ES-I3 (cell line): ENCODE results near the gene RUSC2.

Experiments used
- H3K36me3 ChIP-seq: 2 replicates; pipeline ENCODE4 v1.6.1; 2013; ENCODE audit warnings: mild to moderate bottlenecking, low read length, control low read depth, moderate library complexity; ENCODE audit not compliant: insufficient read depth
- H3K4me1 ChIP-seq: 2 replicates; pipeline ENCODE4 v1.6.1; 2013; ENCODE audit warnings: mild to moderate bottlenecking, control low read depth, low read length; ENCODE audit not compliant: insufficient read depth
- H3K9ac ChIP-seq: 2 replicates; pipeline ENCODE4 v1.6.1; 2013; ENCODE audit warnings: low read depth, mild to moderate bottlenecking, low read length, moderate library complexity
- H3K9me3 ChIP-seq: 2 replicates; pipeline ENCODE4 v1.6.1; 2013; ENCODE audit warnings: mild to moderate bottlenecking, low read length, moderate library complexity; ENCODE audit not compliant: control insufficient read depth, insufficient read depth

The RUSC2 gene

DNA sequence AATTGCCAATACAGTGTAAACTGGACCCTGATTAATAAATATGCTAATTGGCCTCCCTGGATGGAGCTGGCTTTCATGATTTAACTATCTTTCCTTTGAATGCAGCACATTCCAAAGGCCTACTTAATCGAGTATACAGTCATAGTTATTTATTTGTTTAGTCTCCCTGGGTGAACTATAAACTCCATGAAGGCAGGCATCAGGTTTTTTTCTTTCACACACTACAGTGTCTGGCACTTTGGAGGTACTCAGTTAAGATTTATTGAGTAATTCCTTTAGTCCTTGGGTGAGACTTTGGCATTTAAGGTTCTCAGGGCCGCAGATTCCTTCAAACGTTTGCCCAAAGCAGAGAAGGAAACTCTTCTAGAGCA, 20.5 kb downstream of the RUSC2 start:
- no peak overlapping the region for H3K9ac ChIP-seq
- peaks cover 6% of the 10 kb centered on the region; the same call in 1 of the 2 replicates for H3K4me1 ChIP-seq
- H3K36me3 ChIP-seq: no peaks in the 10 kb centered on the region
- H3K9me3 ChIP-seq: no peaks in the 10 kb centered on the region

DNA sequence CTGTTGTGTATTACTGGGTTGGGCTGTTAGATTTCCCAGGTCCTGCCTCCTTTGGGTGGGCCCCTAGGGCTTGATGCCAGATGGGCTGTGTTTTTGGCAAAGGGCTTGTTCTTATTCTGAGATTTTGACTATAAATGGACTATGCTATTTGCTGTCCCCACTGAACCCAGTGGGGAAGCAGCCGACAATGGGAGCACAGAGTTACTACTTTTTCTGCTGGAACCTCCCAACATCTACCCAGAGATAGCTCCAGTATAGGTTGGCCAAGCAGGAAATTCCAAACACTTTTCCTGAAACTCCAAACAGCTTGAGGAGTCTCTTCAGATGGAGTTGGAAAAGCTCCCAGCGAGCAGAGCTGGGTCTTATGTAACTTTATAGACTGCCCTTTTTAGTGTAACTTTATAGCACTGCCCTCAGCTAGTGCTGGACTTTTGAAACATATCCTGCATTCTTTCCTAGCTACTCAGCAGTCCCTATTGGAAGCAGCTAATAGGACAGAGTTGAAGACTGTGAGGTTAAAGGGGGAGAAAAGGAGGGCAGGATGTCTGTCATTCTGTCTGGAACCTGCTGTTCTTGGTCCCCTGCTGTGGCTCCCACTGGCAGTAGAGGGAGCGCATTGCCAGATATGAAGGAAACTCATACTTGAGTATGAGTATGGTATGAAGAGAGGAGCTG, 21.0 kb downstream of the RUSC2 start:
- no peak overlapping the region for H3K9ac ChIP-seq
- peaks cover 6% of the 10 kb centered on the region; the same call in 1 of the 2 replicates for H3K4me1 ChIP-seq

DNA sequence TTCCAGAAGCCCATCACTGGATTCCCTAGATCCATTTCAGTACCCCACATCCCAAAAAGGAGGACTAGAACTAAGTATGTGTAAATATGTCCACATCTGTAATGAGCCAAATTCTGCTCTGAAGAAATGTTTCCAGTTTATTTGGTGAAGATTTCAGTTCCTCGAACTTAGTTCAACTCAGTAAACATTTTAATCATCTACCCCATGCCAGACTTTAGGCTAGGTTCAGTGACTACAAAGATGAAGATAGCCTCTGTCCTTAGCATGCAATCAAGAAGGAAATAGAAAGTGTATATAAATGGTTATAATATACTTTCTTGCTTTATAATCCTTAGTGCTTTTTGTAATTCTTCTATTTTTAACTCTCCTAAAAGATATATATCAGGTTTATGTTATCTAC, 21.5 kb downstream of the RUSC2 start:
- Histone ChIP-seq H3K9ac (no peak overlapping the region), H3K4me1 (peaks cover 12% of the 10 kb centered on the region; the same call in 1 of the 2 replicates), H3K9me3 (no peaks in the 10 kb centered on the region), H3K36me3 (no peaks in the 10 kb centered on the region)

More for the DNA sequence above, 21.0 kb downstream of the RUSC2 start:
- H3K9me3 ChIP-seq: no peaks in the 10 kb centered on the region
- no peaks in the 10 kb centered on the region for H3K36me3 ChIP-seq

DNA sequence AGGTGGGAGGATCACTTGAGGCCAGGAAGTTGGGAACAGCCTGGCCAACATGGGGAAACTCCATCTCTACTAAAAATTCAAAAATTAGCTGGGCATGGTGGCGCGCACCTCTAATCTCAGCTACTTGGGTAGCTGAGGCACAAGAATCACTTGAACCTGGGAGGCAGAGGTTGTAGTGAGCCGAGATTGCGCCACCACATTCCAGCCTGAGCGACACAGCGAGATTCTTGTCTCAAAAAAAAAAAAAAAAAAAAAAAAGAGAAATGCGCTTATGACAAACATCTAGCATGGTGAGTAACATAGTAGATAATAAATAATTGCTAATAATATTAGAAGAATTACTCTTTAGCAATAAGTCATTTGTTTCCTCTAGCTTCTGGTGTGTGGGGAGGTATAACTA, 25.9 kb downstream of the RUSC2 start:
- Histone ChIP-seq H3K4me1 (peaks cover 44% of the 10 kb centered on the region), H3K9me3 (no peaks in the 10 kb centered on the region), H3K9ac (no peak overlapping the region), H3K36me3 (no peaks in the 10 kb centered on the region)

DNA sequence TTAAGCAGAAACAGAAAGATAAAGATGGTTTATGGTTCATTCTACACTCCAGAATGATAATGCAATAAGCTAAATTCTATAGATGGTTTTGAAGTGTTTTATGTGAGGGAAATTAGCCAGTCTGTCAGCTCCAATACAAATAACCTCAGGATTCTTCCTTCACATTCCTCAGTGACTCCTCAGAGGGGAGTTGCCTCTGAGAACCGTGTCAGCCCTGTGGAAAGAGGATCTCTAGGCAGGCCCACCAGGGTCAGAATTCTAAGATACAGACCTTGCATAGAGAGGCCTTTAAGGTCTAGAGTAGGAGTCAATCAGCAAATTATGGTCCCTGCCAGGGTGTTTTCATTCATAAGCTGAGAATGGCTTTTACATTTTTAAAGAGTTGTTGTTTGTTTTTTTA, 26.6 kb downstream of the RUSC2 start:
- Histone ChIP-seq H3K4me1 (peaks cover 40% of the 10 kb centered on the region), H3K36me3 (no peaks in the 10 kb centered on the region), H3K9me3 (no peaks in the 10 kb centered on the region), H3K9ac (no peak overlapping the region)

DNA sequence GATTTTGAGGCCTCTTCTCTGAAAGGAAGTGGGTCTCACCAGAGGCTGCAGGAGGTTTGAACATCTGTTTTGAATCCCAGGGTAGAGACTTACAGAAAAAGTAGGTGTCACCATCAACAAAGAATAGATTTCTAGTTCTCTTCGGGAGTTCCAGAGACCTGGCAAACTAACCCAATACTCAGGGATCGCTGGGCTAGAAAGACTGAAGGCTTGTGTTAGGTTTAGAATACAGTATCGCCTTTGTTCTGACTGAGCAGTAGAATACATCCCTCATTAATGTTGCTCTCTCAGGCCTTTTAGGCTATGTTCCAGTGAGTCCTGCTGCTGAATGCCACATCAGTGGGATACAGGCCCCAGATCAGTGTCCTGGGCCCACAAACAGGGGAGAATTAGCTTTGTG, 27.2 kb downstream of the RUSC2 start:
- Histone ChIP-seq H3K9me3 (no peaks in the 10 kb centered on the region), H3K4me1 (peaks cover 40% of the 10 kb centered on the region), H3K9ac (no peak overlapping the region), H3K36me3 (no peaks in the 10 kb centered on the region)

DNA sequence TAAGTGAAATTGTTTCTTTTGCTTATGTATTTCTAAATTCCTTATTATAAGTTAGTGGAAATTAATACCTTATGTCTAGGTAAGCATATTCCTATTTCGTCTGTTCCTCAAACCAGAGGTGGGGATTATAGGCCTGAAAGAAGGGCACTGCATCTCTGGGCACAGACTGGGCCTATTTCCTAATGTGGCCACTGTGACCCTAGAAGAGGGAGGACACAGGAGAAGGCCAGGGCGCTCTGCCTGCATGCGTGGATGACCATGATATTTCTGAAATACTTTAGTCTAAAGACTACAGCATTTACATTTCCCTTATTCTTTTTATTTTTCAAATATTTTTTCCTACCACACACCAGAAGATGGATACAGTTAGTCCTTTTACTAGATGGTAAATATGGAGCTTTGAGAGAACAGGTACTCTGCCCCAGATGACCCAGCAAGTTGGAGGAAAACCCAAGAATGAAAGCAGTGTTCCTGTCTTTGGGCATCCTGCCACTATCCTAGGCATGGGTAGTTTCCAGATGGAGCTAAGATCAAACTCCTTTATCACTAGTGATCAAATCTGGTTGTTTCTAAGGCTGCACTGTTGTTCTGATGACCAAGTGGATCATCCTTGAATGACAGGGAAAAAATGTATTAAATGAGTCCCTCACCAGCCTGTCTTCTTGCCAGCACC, 27.8 kb downstream of the RUSC2 start:
- H3K4me1 ChIP-seq: peaks cover 40% of the 10 kb centered on the region
- H3K9me3 ChIP-seq: no peaks in the 10 kb centered on the region
- no peaks in the 10 kb centered on the region for H3K36me3 ChIP-seq
- no peak overlapping the region for H3K9ac ChIP-seq

DNA sequence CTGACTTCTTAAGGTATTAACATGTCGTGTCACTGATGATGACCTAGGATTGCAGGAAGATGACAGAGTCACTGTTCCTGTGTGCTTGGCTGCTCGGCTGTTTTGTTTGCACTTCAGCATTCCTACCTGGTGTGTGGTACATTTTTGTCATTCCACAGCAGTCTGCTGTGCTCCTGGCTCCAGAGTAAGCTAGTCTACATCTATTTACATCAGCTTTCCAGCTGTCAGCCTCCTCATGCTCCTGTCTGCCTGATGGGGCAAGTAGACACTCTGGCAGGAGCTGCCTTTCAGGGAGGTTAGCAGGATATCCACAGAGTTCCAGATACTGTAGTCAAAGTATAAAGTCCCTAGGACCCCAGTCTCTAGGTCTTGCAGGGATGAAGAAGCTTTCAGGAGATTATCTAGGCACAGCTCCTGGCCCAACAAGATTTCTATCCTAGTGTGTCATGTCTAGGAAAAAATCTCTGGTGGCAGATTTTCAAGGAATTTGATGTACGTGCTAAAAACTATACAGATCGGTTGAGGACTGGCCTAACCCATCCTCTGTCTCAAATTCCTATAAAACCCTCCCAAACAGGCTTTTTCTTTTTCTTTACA, 28.4 kb downstream of the RUSC2 start:
- Histone ChIP-seq H3K9me3 (no peaks in the 10 kb centered on the region), H3K9ac (no peak overlapping the region), H3K4me1 (peaks cover 40% of the 10 kb centered on the region), H3K36me3 (no peaks in the 10 kb centered on the region)

DNA sequence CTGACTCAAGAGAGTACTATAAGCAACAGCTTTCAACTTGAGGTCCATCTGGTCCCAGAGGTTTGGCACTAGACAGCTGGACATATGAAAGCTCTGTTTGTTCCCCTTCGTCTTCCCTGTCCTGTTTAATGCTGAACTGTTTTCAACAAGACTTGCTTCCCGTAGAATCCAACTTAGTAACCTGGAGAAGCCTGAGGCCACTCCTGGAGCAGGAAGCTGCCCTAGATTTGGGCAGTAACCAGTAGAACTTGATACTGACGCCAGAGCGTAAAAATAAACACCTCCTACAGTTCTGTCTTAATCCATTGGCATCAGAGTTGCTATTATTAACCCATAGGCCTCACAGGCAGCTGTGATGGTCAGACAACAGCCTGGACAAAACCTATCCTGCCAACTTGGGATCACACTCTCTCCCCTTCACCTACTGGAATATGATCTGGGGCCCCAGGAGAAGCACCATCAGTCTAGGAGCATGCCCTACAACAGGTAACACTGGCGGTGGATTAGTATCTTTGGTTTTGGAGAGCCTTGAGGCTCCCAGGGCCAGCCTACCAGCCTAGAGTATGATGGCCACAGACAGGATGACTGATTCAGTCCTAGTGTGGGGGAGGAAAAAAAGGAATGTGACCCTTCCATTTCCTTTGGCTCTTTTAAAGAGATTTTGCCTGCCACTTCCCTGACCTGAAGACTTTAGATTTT, 29.2 kb downstream of the RUSC2 start:
- H3K9me3 ChIP-seq: no peaks in the 10 kb centered on the region
- no peak overlapping the region for H3K9ac ChIP-seq
- peaks cover 40% of the 10 kb centered on the region for H3K4me1 ChIP-seq
- no peaks in the 10 kb centered on the region for H3K36me3 ChIP-seq

DNA sequence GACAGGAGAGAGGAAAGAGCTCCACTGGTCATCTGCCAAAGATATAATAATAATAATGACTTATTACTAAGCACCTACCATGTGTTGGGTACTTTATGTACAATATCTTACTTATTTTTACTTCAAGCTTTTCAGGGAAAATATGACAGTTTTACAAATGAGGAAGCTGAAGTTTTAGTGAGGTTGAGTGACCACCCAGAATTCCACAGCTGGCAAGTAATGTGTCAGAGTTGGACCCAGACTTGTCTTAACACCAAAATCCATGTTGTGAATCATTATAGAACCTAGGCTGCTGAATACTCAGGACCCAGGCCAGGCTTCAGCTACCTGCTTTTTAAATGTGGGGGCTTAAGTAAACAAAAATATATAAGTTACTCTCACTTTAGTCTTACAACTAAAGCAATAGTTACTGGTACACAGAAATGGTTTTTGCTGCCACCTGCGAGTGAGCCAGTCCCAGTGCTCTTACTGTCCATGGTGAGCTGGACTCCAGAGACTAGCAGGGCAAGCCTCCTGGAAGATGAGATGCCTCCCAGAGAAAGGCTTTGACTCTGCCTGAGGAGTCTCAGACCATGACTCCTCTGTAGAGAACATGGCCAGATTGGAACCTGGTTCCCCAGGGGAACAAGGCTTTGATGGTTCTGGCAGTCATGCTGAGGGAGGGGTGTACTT, 29.9 kb downstream of the RUSC2 start:
- no peaks in the 10 kb centered on the region for H3K36me3 ChIP-seq
- peaks cover 40% of the 10 kb centered on the region for H3K4me1 ChIP-seq
- H3K9ac ChIP-seq: no peak overlapping the region
- no peaks in the 10 kb centered on the region for H3K9me3 ChIP-seq

DNA sequence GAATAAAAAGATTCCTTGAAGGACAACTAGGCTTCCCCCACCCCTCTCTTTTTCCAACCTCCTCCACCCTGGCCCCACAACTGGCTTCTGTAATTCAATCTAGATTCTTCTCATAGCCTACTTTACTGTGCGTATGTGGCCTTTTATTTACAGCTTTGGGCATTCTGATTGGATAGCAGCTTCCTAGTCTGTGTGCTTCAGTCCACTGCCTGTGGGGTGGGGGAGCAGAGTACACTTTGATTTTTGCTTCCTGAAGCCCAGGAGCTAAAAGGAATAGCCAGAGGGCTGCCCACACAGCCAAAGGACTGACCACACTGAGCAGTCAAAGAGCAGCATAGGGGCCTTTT, 30.4 kb downstream of the RUSC2 start:
- Histone ChIP-seq H3K9me3 (no peaks in the 10 kb centered on the region), H3K36me3 (no peaks in the 10 kb centered on the region), H3K4me1 (peaks cover 40% of the 10 kb centered on the region), H3K9ac (no peak overlapping the region)

DNA sequence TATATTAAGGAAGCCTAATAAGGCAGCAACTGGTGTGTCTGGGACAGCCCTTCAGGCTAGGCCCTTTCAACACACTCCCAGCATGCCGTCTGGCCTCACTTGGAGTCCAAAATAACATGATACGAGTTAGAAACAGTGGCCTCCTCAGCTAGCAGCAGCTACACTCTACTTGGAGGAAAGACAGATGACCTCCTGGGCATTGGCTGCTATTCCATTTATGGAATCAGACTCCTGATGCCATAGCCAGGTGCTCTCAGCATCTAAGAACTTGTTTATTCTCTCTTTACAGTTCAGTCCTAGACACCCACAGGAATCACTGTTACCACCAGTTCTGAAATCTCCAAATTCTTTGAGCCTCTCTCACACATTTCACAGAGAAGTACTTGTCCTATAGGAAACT, 31.8 kb downstream of the RUSC2 start:
- H3K9me3 ChIP-seq: no peaks in the 10 kb centered on the region
- no peaks in the 10 kb centered on the region for H3K36me3 ChIP-seq
- no peak overlapping the region for H3K9ac ChIP-seq
- H3K4me1 ChIP-seq: peaks cover 32% of the 10 kb centered on the region

DNA sequence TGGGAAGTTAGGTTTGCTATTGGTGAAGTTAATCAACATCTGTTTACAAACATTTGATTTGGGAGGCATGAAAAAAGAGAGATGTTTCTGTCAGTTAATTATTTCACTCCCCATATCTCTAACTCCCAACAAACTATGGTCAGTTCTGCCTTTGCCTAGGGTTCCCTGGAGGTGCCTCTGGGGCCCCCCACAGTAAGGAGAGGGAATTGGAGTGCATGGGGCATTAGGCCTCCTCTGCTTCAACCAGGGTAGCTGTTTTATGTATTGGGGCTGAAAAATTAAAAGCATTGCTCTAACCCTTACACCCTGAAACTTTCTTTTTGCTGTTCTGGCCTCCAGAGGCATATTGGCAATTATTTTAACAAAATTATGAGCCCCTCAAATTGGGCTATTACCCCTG, 32.3 kb downstream of the RUSC2 start:
- Histone ChIP-seq H3K9me3 (no peaks in the 10 kb centered on the region), H3K4me1 (peaks cover 28% of the 10 kb centered on the region), H3K36me3 (no peaks in the 10 kb centered on the region), H3K9ac (no peak overlapping the region)

DNA sequence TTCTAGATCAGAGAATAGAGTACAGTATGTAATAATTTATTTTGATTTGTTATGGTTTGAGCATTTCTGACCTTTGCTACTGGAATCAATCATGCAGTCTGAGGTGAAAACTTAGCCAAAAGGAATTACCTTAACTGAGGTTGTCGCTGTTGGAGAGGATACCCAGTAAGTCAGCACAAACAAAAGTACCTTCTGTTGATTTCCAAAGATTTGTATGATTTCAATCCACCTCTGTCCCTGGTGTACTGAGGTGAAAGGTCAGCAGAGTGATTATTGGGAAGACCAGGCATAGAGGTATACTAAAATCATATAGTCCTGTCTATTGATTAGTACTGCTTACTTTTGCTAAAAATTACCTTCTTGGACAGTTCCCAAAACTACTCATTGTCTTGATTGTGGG, 32.8 kb downstream of the RUSC2 start:
- H3K36me3 ChIP-seq: no peaks in the 10 kb centered on the region

More for the DNA sequence above, 32.8 kb downstream of the RUSC2 start:
- Histone ChIP-seq H3K4me1 (peaks cover 25% of the 10 kb centered on the region), H3K9me3 (no peaks in the 10 kb centered on the region), H3K9ac (no peak overlapping the region)
